RKO (cell line): Measurements from ENCODE around the gene WDR13.
"Not testable (repeated sequence)": the region's sequence is repeated elsewhere in the genome, so short reads cannot be mapped to it uniquely, and the experiment has no call there.

Source experiments
- DNase-seq: peaks from one replicate; pipeline ENCODE4 v3.0.0-alpha.2; 2016; ENCODE audit warnings: low spot score

Gene WDR13

GRCh38 chrX:48597353-48598264 lies at the start of gene WDR13:
WDR13 (plus strand) TSS chrX:48597492; CDS start chrX:48597997, 505 bp downstream.
- peak; percentile 90 for DNase-seq

GRCh38 chrX:48548871-48549270 lies 48.4 kb upstream of the WDR13 start:
- DNase-seq: no peak

- DNase-seq: not testable (repeated sequence)
Measured at GRCh38 chrX:48555731-48556325, 41.5 kb upstream of the WDR13 start.

GRCh38 chrX:48558271-48558670 lies 39.0 kb upstream of the WDR13 start:
- DNase-seq: peak; percentile 90

- no peak for DNase-seq
Measured at GRCh38 chrX:48559636-48560035, 37.7 kb upstream of the WDR13 start.

GRCh38 chrX:48560056-48560455 lies 37.2 kb upstream of the WDR13 start:
- DNase-seq: no peak

GRCh38 chrX:48560681-48561080 lies 36.6 kb upstream of the WDR13 start:
- no peak for DNase-seq

- peak; percentile 79 for DNase-seq
Measured at GRCh38 chrX:48569958-48570357, 27.3 kb upstream of the WDR13 start.

- DNase-seq: peak; percentile 42
Measured at GRCh38 chrX:48573690-48574269, 23.5 kb upstream of the WDR13 start.

- peak; percentile 91 for DNase-seq
Measured at GRCh38 chrX:48574270-48575266, 22.7 kb upstream of the WDR13 start, which contains the start of gene RBM3. RBM3 (plus strand) TSS chrX:48574484; CDS start chrX:48575181, 697 bp downstream.

GRCh38 chrX:48575642-48576041 lies 21.6 kb upstream of the WDR13 start:
- no peak for DNase-seq

- no peak for DNase-seq
Measured at GRCh38 chrX:48576108-48576507, 21.2 kb upstream of the WDR13 start.

- no peak for DNase-seq
Measured at GRCh38 chrX:48578661-48579128, 18.6 kb upstream of the WDR13 start.

GRCh38 chrX:48579259-48579658 lies 18.0 kb upstream of the WDR13 start:
- DNase-seq: no peak

GRCh38 chrX:48580662-48581061 lies 16.6 kb upstream of the WDR13 start:
- no peak for DNase-seq

GRCh38 chrX:48584698-48585097 lies 12.6 kb upstream of the WDR13 start:
- DNase-seq: no peak

- DNase-seq: no peak
Measured at GRCh38 chrX:48589482-48590162, 7.7 kb upstream of the WDR13 start.

GRCh38 chrX:48590203-48591103 lies 6.8 kb upstream of the WDR13 start:
- DNase-seq: no peak

GRCh38 chrX:48591255-48591791 lies 6.0 kb upstream of the WDR13 start:
- peak; percentile 63 for DNase-seq

GRCh38 chrX:48592971-48593370 lies 4.3 kb upstream of the WDR13 start:
- DNase-seq: no peak
